Right lobe of liver (tissue), 4 donors: ENCODE measurements around the gene EYA4.

Source experiments
- POLR2A ChIP-seq: fragments of 450-650 bp; IDR thresholded peaks from one replicate; pipeline ENCODE4 v1.6.1; 2017; ENCODE audit warnings: antibody characterized with exemption, mild to moderate bottlenecking
- TF ChIP-seq, protein P1 (sequence below), 4 donors: fragments of 200-600 bp in 3 of 4; fragments of 450-650 bp in 1 of 4; IDR thresholded peaks; one replicate each; pipeline versions ENCODE4 v1.5.1 to v1.8.0; 2016 to 2022; ENCODE audit warnings: antibody characterized with exemption in 4 of 4, mild to moderate bottlenecking in 2 of 4
- donor health status: DM: no; HTN: no; CAD: no.
- donor health status: DM: no; HTN: no; CAD: no.
- donor health status: DM: no; HTN: yes; CAD: no.

DNA sequence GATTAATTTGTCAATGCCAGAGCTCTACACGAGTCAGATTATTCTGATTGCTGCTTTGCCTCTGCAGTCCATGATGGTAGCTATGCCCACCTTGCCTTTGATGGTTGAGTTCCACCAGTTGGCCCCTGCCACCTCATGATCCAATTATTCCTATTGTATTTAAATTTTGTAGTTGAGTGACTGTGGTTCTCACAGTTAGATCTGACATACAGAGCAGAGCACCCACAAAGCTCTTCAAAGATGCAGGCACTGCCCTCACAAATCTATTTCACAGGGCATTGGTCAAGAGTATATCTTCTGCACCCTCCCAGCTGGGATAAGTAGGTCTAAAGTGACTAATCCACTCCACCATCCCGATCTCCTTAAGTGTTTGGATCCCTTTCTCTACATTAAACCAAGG lies 318.8 kb downstream of the EYA4 start:
- TF ChIP-seq, protein P1, sequence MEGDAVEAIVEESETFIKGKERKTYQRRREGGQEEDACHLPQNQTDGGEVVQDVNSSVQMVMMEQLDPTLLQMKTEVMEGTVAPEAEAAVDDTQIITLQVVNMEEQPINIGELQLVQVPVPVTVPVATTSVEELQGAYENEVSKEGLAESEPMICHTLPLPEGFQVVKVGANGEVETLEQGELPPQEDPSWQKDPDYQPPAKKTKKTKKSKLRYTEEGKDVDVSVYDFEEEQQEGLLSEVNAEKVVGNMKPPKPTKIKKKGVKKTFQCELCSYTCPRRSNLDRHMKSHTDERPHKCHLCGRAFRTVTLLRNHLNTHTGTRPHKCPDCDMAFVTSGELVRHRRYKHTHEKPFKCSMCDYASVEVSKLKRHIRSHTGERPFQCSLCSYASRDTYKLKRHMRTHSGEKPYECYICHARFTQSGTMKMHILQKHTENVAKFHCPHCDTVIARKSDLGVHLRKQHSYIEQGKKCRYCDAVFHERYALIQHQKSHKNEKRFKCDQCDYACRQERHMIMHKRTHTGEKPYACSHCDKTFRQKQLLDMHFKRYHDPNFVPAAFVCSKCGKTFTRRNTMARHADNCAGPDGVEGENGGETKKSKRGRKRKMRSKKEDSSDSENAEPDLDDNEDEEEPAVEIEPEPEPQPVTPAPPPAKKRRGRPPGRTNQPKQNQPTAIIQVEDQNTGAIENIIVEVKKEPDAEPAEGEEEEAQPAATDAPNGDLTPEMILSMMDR (IDR thresholded peaks at IDR 0.05): no peak
- no peak for TF ChIP-seq POLR2A
